Esophagus muscularis mucosa (tissue), 4 donors: Measurements from ENCODE around the gene RBPJ. TPM values are rescaled to one million over a fixed set of nuclear protein-coding genes. Genes with fewer than 3 reads are reported as not detected.

Source experiments
- DNase-seq: peaks from one replicate; pipeline ENCODE4 v3.0.0-alpha.2; 2017; ENCODE audit errors: extremely low spot score
- H3K27ac ChIP-seq, 4 donors: fragments of 200-600 bp; sonication (generic); replicated peaks in 1 of 4; 1 replicate in 3 of 4; 2 replicates in 1 of 4; pipeline ENCODE4 v1.5.1; 2016 to 2019; ENCODE audit warnings: mild to moderate bottlenecking in 1 of 4
- H3K27me3 ChIP-seq, 4 donors: fragments of 200-600 bp; sonication (generic); one replicate each; pipeline versions ENCODE4 v1.5.1 to v1.6.0; 2016 to 2019
- H3K36me3 ChIP-seq, 4 donors: fragments of 200-600 bp; sonication (generic); one replicate each; pipeline ENCODE4 v1.5.1; 2016 to 2019
- H3K4me1 ChIP-seq, 4 donors: fragments of 200-600 bp; sonication (generic); one replicate each; pipeline ENCODE4 v1.5.1; 2016 to 2019
- H3K4me3 ChIP-seq, 4 donors: fragments of 200-600 bp; sonication (generic); 1 replicate in 2 of 4; 2 replicates in 2 of 4; pipeline ENCODE4 v1.5.1; 2016 to 2019; ENCODE audit warnings: mild to moderate bottlenecking in 4 of 4, moderate library complexity in 1 of 4
- H3K9me3 ChIP-seq, 4 donors: fragments of 200-600 bp; sonication (generic); 1 replicate in 3 of 4; 2 replicates in 1 of 4; pipeline ENCODE4 v1.5.1; 2016 to 2019
- CTCF ChIP-seq, 3 experiments: fragments of 200-600 bp in 2 of 3; fragments of 450-650 bp in 1 of 3; sonication (generic) in 2 of 3; IDR thresholded peaks; one replicate each; pipeline ENCODE4 v1.5.1; 2017 to 2019; ENCODE audit warnings: antibody characterized with exemption in 3 of 3, mild to moderate bottlenecking in 2 of 3, moderate library complexity in 1 of 3
- EP300 ChIP-seq: sonication (generic); formaldehyde crosslinking; IDR thresholded peaks from one replicate; pipeline ENCODE4 v1.6.1; 2017; ENCODE audit warnings: antibody characterized with exemption
- POLR2A ChIP-seq: fragments of 450-650 bp; IDR thresholded peaks from one replicate; pipeline ENCODE4 v1.6.1; 2017; ENCODE audit warnings: antibody characterized with exemption, moderate library complexity, mild to moderate bottlenecking, low read depth
- POLR2AphosphoS5 ChIP-seq, 2 donors: sonication (generic); formaldehyde crosslinking; IDR thresholded peaks; one replicate each; pipeline ENCODE4 v1.6.1; 2017; ENCODE audit warnings: antibody characterized with exemption in 2 of 2
- whole genome bisulfite sequencing: methylation state at CpG from one replicate; pipeline ENCODE4 v1.1.5; 2018; 5-methylcytosine and 5-hydroxymethylcytosine counted together
- intact Hi-C: fragments of 100-400 bp; cut with DNase I; formaldehyde crosslinking; loops from one replicate; pipeline ENCODE4 v1.15.1; 2023
- total RNA-seq, 4 donors: library from RNA; depleted of rRNA; stranded (reverse); fragments of >200 nt; gene quantifications; one replicate each; pipeline versions ENCODE4 v1.1.0 to v1.2.1, GENCODE V29; 2016

The RBPJ gene
- total RNA-seq, 4 donors from 2014 or later, result 49.7 to 75.2 (median 60.8) TPM

GRCh38 chr4:26296021-26296420 is 24.8 kb upstream of the RBPJ start:
- DNase-seq, result no peak
- intact Hi-C loops, result no loop called here
- H3K4me3 ChIP-seq, result no peak overlapping the region
- no peaks in the 10 kb centered on the region for H3K27me3 ChIP-seq
- no peaks in the 10 kb centered on the region for H3K9me3 ChIP-seq
- WGBS, result 82% methylated on average over 2 of the region's 2 CpGs
- no peak overlapping the region for H3K27ac ChIP-seq
- TF ChIP-seq POLR2AphosphoS5 (IDR thresholded peaks at IDR 0.05), result no peak
- no peak for TF ChIP-seq EP300
- TF ChIP-seq CTCF (IDR thresholded peaks at IDR 0.05), result no peak
- TF ChIP-seq POLR2A, result no peak
- no peaks in the 10 kb centered on the region for H3K36me3 ChIP-seq
- H3K4me1 ChIP-seq, result peaks cover 0 to 23% (median 16%) of the 10 kb centered on the region in 4 donors

GRCh38 chr4:26296514-26296913 is 24.3 kb upstream of the RBPJ start:
- no peak for DNase-seq
- no peak overlapping the region for H3K27ac ChIP-seq
- 98% methylated on average over 4 of the region's 4 CpGs for WGBS
- H3K27me3 ChIP-seq, result no peaks in the 10 kb centered on the region
- H3K9me3 ChIP-seq, result no peaks in the 10 kb centered on the region
- no peak overlapping the region for H3K4me3 ChIP-seq
- TF ChIP-seq CTCF (IDR thresholded peaks at IDR 0.05), result no peak
- TF ChIP-seq POLR2AphosphoS5 (IDR thresholded peaks at IDR 0.05), result no peak
- no peak for TF ChIP-seq EP300
- no peak for TF ChIP-seq POLR2A
- H3K4me1 ChIP-seq, result peaks cover 0 to 23% (median 17%) of the 10 kb centered on the region in 4 donors
- intact Hi-C loops, result no loop called here
- H3K36me3 ChIP-seq, result no peaks in the 10 kb centered on the region

GRCh38 chr4:26297219-26297618 is 23.6 kb upstream of the RBPJ start:
- Histone ChIP-seq H3K27me3 (no peaks in the 10 kb centered on the region), H3K4me3 (no peak overlapping the region), H3K4me1 (peaks cover 0 to 23% (median 17%) of the 10 kb centered on the region in 4 donors), H3K36me3 (no peaks in the 10 kb centered on the region), H3K9me3 (no peaks in the 10 kb centered on the region), H3K27ac (no peak overlapping the region)
- WGBS, result 86% methylated on average over 7 of the region's 7 CpGs
- intact Hi-C loops, result no loop called here
- no peak for TF ChIP-seq EP300
- no peak for TF ChIP-seq CTCF (IDR thresholded peaks at IDR 0.05)
- no peak for TF ChIP-seq POLR2AphosphoS5 (IDR thresholded peaks at IDR 0.05)
- no peak for TF ChIP-seq POLR2A
- DNase-seq, result no peak

GRCh38 chr4:26298198-26298947 is 22.4 kb upstream of the RBPJ start:
- no peak for TF ChIP-seq POLR2A
- TF ChIP-seq EP300, result no peak
- TF ChIP-seq CTCF (IDR thresholded peaks at IDR 0.05), result no peak
- no peak for DNase-seq
- WGBS, result 57% methylated on average over 5 of the region's 5 CpGs
- Histone ChIP-seq H3K36me3 (no peaks in the 10 kb centered on the region), H3K27ac (no peak overlapping the region), H3K4me1 (peaks cover 0 to 23% (median 17%) of the 10 kb centered on the region in 4 donors), H3K4me3 (no peak overlapping the region), H3K9me3 (no peaks in the 10 kb centered on the region), H3K27me3 (no peaks in the 10 kb centered on the region)
- intact Hi-C loops, result no loop called here
